GM19035 (cell line): Measurements from ENCODE around the gene ZNF45.
"Not testable (repeated sequence)": the region's sequence is repeated elsewhere in the genome, so short reads cannot be mapped to it uniquely, and the experiment has no call there.

Experiments used
- ATAC-seq: cut with Tn5 transposase; IDR thresholded peaks from one replicate; pipeline ENCODE4 v1.9.1; 2021; ENCODE audit not compliant: unreplicated experiment

Gene ZNF45

GRCh38 chr19:43914051-43914450 lies 21.0 kb downstream of the ZNF45 start:
- no peak for ATAC-seq

- no peak for ATAC-seq
Observed at GRCh38 chr19:43913383-43913782, 21.7 kb downstream of the ZNF45 start.

GRCh38 chr19:43910884-43911283 lies 24.2 kb downstream of the ZNF45 start:
- ATAC-seq: no peak

DNA sequence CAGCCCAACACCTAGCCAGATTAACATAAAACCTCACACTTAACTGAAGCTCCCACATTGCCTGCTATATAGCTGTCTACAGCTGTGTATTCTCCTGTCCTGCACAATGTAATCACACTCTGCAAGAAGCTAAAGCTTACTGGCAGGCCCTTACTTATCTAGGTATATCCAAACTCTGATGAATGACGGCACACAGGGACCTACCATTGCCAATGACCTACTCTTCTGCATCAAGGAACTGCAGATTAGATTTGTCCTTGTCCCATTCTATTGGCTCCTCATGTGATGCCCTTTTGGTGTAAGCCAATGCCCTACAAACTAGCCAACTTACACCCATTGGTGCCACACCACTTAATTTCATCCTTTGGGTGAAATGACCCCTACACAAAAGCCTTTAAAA lies 26.4 kb downstream of the ZNF45 start:
- no peak for ATAC-seq

GRCh38 chr19:43906774-43907173 lies 28.3 kb downstream of the ZNF45 start:
- no peak for ATAC-seq

- ATAC-seq: no peak
Observed at GRCh38 chr19:43905897-43906296, 29.2 kb downstream of the ZNF45 start.

DNA sequence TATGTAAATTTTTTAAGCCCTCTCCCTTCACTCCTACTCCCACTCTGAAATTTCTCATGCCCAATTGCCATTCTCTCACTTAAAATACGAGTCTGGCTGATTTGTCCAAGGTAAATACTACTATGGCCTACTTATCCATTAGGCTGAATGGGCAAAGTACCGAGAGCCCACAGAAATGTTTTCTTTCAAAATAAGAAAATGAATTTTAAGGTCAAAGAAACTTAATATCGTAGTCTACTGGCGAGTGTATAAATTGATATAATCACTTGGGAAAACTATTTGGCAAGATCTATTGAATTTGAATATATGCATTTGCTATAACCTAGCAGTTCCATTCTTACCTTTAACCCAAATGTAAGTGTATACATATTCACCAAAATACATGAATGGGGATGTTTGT lies 32.7 kb downstream of the ZNF45 start:
- no peak for ATAC-seq

GRCh38 chr19:43901395-43902390 lies 33.4 kb downstream of the ZNF45 start:
- ATAC-seq: peak; percentile 71

GRCh38 chr19:43895727-43896308 lies 39.3 kb downstream of the ZNF45 start:
- ATAC-seq: no peak

DNA sequence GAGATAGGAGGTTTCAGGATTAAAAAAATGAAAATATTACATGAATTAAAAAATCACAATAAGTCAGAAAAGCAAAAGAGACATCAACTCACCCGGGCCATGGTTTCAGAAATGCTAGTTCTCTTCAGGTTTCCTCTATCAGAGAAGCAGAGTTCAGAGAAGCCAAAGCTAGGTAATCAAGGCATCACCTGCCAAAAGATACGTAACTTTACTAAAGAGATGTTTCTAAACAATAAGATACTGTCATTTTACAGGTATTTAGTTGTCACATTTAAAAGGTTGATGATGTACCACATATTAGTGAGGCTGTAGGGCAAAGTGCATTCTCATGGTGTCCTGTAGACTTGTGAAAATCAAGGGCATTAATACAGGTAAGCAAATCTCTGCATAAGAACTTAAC lies 51.2 kb downstream of the ZNF45 start, which contains the start of gene ZNF404:
ZNF404 (minus strand) TSS at position 101 of the 400 bp plus-strand sequence.
- no peak for ATAC-seq

DNA sequence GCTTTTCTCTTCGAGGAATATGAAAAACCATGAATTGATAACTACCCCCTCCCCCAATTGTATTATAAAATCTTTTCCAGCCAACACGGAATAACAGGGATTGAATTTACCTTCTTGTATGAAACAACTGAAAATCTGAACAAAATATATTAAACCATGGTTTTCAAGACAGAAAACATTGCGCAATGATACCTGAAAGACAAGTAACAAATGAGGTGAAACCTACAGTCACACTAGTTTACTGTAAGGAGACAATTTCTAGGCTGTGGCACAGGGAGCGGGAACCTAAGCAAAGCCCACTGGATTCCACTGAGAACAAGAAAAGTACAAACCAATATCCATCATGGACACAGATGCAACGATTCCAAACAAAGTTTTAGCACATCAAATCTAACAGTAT lies 54.6 kb downstream of the ZNF45 start:
- ATAC-seq: no peak

GRCh38 chr19:43872547-43873336 lies 62.3 kb downstream of the ZNF45 start:
- ATAC-seq: no peak

DNA sequence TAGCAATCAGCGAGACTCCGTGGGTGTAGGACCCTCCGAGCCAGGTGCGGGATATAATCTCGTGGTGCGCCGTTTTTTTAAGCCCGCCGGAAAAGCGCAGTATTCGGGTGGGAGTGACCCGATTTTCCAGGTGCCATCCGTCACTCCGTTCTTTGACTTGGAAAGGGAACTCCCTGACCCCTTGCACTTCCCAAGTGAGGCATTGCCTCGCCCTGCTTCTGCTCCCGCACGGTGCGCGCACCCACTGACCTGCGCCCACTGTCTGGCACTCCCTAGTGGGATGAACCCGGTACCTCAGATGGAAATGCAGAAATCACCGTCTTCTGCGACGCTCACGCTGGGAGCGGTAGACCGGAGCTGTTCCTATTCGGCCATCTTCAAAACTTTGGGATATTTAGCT lies 68.2 kb downstream of the ZNF45 start:
- not testable (repeated sequence) for ATAC-seq
